ENCODE data around the gene DMBT1. TPM values are rescaled to one million over a fixed set of nuclear protein-coding genes. Genes with fewer than 3 reads are reported as not detected.

The DMBT1 gene
- total RNA-seq, 1 experiment from 2014 or later: 0.13 TPM

GRCh38 chr10:122553341-122553740 lies 7.2 kb upstream of the DMBT1 start:
- Mint-ChIP-seq H3K27me3 (ENCODE audit: low read depth) (no peaks in the 10 kb centered on the region; the same call in 1 of the 2 replicates), H3K9me3 (no peaks in the 10 kb centered on the region), H3K27ac (no peak overlapping the region), H3K4me1 (peaks cover 6% of the 10 kb centered on the region), H3K36me3 (no peaks in the 10 kb centered on the region), H3K4me3 (no peak overlapping the region)
- no peak for TF ChIP-seq NR2C2 (CRISPR knock-in tag; IDR thresholded peaks at IDR 0.05)
- TF ChIP-seq FOXJ3 (CRISPR knock-in tag; IDR thresholded peaks at IDR 0.05; ENCODE audit: borderline replicate concordance): no peak
- TF ChIP-seq, protein P1, sequence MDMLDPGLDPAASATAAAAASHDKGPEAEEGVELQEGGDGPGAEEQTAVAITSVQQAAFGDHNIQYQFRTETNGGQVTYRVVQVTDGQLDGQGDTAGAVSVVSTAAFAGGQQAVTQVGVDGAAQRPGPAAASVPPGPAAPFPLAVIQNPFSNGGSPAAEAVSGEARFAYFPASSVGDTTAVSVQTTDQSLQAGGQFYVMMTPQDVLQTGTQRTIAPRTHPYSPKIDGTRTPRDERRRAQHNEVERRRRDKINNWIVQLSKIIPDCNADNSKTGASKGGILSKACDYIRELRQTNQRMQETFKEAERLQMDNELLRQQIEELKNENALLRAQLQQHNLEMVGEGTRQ (CRISPR knock-in tag; IDR thresholded peaks at IDR 0.05): no peak
- TF ChIP-seq ESRRA (CRISPR knock-in tag; IDR thresholded peaks at IDR 0.05; ENCODE audit: borderline replicate concordance): no peak
- TF ChIP-seq, protein P2, sequence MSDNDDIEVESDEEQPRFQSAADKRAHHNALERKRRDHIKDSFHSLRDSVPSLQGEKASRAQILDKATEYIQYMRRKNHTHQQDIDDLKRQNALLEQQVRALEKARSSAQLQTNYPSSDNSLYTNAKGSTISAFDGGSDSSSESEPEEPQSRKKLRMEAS (CRISPR knock-in tag; IDR thresholded peaks at IDR 0.05): no peak
- TF ChIP-seq ELF4 (CRISPR knock-in tag; IDR thresholded peaks at IDR 0.05; ENCODE audit: low read depth): no peak
- no peak for TF ChIP-seq PRRX2 (CRISPR knock-in tag; IDR thresholded peaks at IDR 0.05)
- TF ChIP-seq, protein P3, sequence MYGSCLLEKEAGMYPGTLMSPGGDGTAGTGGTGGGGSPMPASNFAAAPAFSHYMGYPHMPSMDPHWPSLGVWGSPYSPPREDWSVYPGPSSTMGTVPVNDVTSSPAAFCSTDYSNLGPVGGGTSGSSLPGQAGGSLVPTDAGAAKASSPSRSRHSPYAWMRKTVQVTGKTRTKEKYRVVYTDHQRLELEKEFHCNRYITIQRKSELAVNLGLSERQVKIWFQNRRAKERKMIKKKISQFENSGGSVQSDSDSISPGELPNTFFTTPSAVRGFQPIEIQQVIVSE (CRISPR knock-in tag; IDR thresholded peaks at IDR 0.05; ENCODE audit: borderline replicate concordance): no peak
- no peak for TF ChIP-seq E2F5 (CRISPR knock-in tag; IDR thresholded peaks at IDR 0.05)
- no peak for TF ChIP-seq ZNF263 (CRISPR knock-in tag; IDR thresholded peaks at IDR 0.05; ENCODE audit: low read depth)
- TF ChIP-seq, protein P4, sequence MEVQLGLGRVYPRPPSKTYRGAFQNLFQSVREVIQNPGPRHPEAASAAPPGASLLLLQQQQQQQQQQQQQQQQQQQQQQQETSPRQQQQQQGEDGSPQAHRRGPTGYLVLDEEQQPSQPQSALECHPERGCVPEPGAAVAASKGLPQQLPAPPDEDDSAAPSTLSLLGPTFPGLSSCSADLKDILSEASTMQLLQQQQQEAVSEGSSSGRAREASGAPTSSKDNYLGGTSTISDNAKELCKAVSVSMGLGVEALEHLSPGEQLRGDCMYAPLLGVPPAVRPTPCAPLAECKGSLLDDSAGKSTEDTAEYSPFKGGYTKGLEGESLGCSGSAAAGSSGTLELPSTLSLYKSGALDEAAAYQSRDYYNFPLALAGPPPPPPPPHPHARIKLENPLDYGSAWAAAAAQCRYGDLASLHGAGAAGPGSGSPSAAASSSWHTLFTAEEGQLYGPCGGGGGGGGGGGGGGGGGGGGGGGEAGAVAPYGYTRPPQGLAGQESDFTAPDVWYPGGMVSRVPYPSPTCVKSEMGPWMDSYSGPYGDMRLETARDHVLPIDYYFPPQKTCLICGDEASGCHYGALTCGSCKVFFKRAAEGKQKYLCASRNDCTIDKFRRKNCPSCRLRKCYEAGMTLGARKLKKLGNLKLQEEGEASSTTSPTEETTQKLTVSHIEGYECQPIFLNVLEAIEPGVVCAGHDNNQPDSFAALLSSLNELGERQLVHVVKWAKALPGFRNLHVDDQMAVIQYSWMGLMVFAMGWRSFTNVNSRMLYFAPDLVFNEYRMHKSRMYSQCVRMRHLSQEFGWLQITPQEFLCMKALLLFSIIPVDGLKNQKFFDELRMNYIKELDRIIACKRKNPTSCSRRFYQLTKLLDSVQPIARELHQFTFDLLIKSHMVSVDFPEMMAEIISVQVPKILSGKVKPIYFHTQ (CRISPR knock-in tag; IDR thresholded peaks at IDR 0.05): no peak
- TF ChIP-seq ZNF512 (CRISPR knock-in tag; IDR thresholded peaks at IDR 0.05; ENCODE audit: borderline replicate concordance): no peak
- no peak for TF ChIP-seq EMX1 (CRISPR knock-in tag; IDR thresholded peaks at IDR 0.05)
- TF ChIP-seq, protein P5, sequence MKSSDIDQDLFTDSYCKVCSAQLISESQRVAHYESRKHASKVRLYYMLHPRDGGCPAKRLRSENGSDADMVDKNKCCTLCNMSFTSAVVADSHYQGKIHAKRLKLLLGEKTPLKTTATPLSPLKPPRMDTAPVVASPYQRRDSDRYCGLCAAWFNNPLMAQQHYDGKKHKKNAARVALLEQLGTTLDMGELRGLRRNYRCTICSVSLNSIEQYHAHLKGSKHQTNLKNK (CRISPR knock-in tag; IDR thresholded peaks at IDR 0.05): no peak
- no peak for TF ChIP-seq ZBTB21 (CRISPR knock-in tag; IDR thresholded peaks at IDR 0.05; ENCODE audit: borderline replicate concordance)
- no peak for TF ChIP-seq NR3C1 (CRISPR knock-in tag; conservative IDR thresholded peaks at IDR 0.05; ENCODE audit: low read depth)
- no peak for TF ChIP-seq STAT6 (CRISPR knock-in tag; conservative IDR thresholded peaks at IDR 0.05; ENCODE audit: low read depth)
- DNase-seq (ENCODE audit: low spot score): no peak
- no peak for ATAC-seq
- ChIA-PET CTCF (no interaction called here), POLR2A (no interaction called here)
